ENCODE results near the gene PRUNE1. TPM values are rescaled to one million over a fixed set of nuclear protein-coding genes. Genes with fewer than 3 reads are reported as not detected.

PRUNE1 gene
- total and polyA plus RNA-seq, 11 donors: 15.1 to 65.3 (median 39.8) TPM

DNA sequence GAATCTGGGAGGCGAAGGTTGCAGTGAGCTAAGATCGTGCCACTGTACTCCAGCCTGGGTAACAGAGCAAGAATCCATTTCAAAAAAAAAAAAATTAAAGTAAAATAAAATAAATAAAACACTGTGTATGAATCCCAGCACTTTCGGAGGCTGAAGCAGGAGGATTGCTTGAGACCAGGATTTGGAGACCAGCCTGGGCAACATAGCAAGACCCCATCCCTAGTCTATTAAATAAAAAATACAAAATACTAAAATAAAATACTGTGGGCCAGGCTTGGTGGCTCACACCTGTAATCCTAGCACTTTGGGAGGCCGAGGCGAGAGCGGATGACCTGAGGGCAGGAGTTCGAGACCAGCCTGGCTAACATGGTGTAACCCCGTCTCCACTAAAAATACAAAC lies 23.9 kb downstream of the PRUNE1 start:
- Histone ChIP-seq H3K4me1 (peaks cover 0 to 11% (median 0%) of the 10 kb centered on the region in 12 donors), H3K36me3 (peaks cover 0 to 83% (median 72%) of the 10 kb centered on the region in 9 donors)
- no peak for ATAC-seq

DNA sequence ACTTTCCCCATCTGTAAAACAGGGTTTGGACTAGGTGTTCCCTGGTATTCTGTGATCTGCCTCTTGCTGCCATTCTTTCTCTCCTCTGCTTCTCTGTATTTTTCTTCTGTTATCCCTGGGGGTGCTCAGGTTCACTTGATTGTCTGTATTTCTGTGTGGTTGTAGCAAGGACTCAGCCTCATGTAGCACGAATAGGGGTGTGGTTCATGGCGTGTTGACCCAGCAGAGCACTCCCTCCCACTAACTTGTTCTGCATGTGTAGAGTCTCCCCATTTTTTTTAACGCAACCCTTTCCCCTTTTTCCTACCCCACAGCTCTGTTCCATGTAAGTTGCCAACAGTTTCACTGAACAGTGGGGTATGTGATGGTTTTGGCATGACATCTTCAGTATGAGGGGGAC lies 26.9 kb downstream of the PRUNE1 start:
- 78 to 97% (median 92%) methylated on average over 3 of the region's 3 CpGs for WGBS, 4 donors
- H3K36me3 ChIP-seq: peaks cover 0 to 53% (median 45%) of the 10 kb centered on the region in 9 donors
- peaks cover 0 to 18% (median 0%) of the 10 kb centered on the region in 12 donors for H3K4me1 ChIP-seq
- intact Hi-C loops (cut with DNase I): no loop called here
- H3K27me3 ChIP-seq: no peaks in the 10 kb centered on the region
- H3K27ac ChIP-seq: peak overlapping the region in 3 of 12 donors; percentile 2 to 13 (median 13)
- DNase-seq (no peak), ATAC-seq (no peak)
- TF ChIP-seq, protein P1, sequence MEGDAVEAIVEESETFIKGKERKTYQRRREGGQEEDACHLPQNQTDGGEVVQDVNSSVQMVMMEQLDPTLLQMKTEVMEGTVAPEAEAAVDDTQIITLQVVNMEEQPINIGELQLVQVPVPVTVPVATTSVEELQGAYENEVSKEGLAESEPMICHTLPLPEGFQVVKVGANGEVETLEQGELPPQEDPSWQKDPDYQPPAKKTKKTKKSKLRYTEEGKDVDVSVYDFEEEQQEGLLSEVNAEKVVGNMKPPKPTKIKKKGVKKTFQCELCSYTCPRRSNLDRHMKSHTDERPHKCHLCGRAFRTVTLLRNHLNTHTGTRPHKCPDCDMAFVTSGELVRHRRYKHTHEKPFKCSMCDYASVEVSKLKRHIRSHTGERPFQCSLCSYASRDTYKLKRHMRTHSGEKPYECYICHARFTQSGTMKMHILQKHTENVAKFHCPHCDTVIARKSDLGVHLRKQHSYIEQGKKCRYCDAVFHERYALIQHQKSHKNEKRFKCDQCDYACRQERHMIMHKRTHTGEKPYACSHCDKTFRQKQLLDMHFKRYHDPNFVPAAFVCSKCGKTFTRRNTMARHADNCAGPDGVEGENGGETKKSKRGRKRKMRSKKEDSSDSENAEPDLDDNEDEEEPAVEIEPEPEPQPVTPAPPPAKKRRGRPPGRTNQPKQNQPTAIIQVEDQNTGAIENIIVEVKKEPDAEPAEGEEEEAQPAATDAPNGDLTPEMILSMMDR (IDR thresholded peaks at IDR 0.05): no peak
- no peak for TF ChIP-seq POLR2A (IDR thresholded peaks at IDR 0.05)
- H3K9me3 ChIP-seq: no peaks in the 10 kb centered on the region
- H3K4me3 ChIP-seq: no peak overlapping the region

More for the DNA sequence above, 23.9 kb downstream of the PRUNE1 start:
- no peak overlapping the region for H3K4me3 ChIP-seq
- DNase-seq: no peak
- WGBS, 4 donors: 97 to 99% (median 98%) methylated on average over 8 of the region's 8 CpGs
- intact Hi-C loops (cut with DNase I): no loop called here
- no peak overlapping the region for H3K27ac ChIP-seq
- H3K27me3 ChIP-seq: no peaks in the 10 kb centered on the region
- H3K9me3 ChIP-seq: no peaks in the 10 kb centered on the region
- no peak for TF ChIP-seq POLR2A (IDR thresholded peaks at IDR 0.05)
- TF ChIP-seq, protein P1 (IDR thresholded peaks at IDR 0.05): no peak

DNA sequence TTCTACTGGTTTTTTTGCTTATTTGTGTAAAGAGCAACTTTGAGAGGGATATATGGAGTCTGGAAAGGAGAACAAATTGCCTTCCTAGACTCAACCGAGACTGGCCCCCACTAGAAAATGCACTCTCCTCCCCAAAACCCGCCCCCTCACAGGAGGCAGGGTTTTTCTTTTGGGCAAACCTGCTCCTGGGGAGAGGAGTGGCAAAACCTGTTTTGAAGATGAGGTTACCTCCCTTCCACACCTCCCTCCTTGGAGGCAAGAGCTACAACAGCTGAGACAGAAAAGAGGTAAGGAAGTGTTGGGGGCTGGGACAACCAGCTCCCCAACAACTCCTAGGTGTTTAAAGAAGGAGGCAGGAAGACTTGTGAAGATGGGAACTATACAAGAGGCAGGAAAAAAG lies 28.1 kb downstream of the PRUNE1 start, which contains the start of gene BNIPL:
Gene BNIPL (plus strand): TSS at position 231 of the 400 bp plus-strand sequence. CDS start 140 bp downstream, at position 371.
- ATAC-seq (no peak), DNase-seq (no peak)
- H3K4me1 ChIP-seq: peaks cover 0 to 18% (median 0%) of the 10 kb centered on the region in 12 donors
- no peaks in the 10 kb centered on the region for H3K27me3 ChIP-seq
- H3K4me3 ChIP-seq: no peak within 1 kb of the TSS
- peaks cover 0 to 41% (median 33%) of the 10 kb centered on the region in 9 donors for H3K36me3 ChIP-seq
- TF ChIP-seq POLR2A (IDR thresholded peaks at IDR 0.05): no peak
- TF ChIP-seq, protein P1 (IDR thresholded peaks at IDR 0.05): no peak
- peak within 1 kb of the TSS in 1 of 12 donors; percentile 49 for H3K27ac ChIP-seq
- 50 to 70% (median 51%) methylated on average over 2 of the region's 2 CpGs for WGBS, 4 donors
- intact Hi-C loops (cut with DNase I): no loop called here
- no peaks in the 10 kb centered on the region for H3K9me3 ChIP-seq

DNA sequence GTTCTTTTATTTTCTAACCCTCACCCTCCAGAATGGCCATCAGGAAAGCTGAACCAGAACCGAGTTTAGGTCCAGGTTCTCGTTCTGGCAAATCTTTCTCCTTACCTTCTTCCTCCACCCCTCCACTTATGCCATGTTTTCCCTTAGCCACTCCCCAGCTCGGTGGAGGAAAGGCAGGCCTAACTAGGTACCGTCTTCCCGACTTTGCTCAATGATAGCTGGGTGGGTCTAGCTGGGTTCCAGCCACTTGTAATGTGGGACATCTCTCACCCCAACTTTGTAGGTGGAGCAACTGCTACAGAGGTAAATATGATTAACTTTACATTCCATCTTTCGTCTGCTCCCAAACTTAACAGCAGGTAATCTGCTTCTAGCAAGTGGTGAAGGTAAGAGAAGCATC lies 28.8 kb downstream of the PRUNE1 start:
- TF ChIP-seq, protein P1 (IDR thresholded peaks at IDR 0.05): no peak
- no peak for TF ChIP-seq POLR2A (IDR thresholded peaks at IDR 0.05)

More for the DNA sequence above, 28.8 kb downstream of the PRUNE1 start:
- Histone ChIP-seq H3K27ac (no peak overlapping the region), H3K36me3 (peaks cover 0 to 34% (median 27%) of the 10 kb centered on the region in 9 donors), H3K27me3 (no peaks in the 10 kb centered on the region), H3K9me3 (no peaks in the 10 kb centered on the region), H3K4me1 (peaks cover 0 to 18% (median 0%) of the 10 kb centered on the region in 12 donors), H3K4me3 (no peak overlapping the region)
- DNase-seq (no peak), ATAC-seq (no peak)
- 86 to 91% (median 90%) methylated on average over 6 of the region's 6 CpGs for WGBS, 4 donors
- intact Hi-C loops (cut with DNase I): no loop called here
